Mesodermal cell (in vitro differentiated cells): ENCODE results near the gene GYS2. TPM values are rescaled to one million over a fixed set of nuclear protein-coding genes. Genes with fewer than 3 reads are reported as not detected.
"Not testable (repeated sequence)": the region's sequence is repeated elsewhere in the genome, so short reads cannot be mapped to it uniquely, and the experiment has no call there.

Experiments
- H3K27ac ChIP-seq: 2 replicates; pipeline ENCODE4 v1.7.0; 2013; ENCODE audit warnings: mild to moderate bottlenecking, low read depth, low read length, moderate library complexity; ENCODE audit not compliant: severe bottlenecking
- H3K36me3 ChIP-seq: 2 replicates; pipeline ENCODE4 v1.7.1; 2013; ENCODE audit warnings: mild to moderate bottlenecking, low read length, moderate library complexity; ENCODE audit not compliant: control insufficient read depth, insufficient read depth
- H3K4me1 ChIP-seq: one replicate; pipeline ENCODE4 v1.7.1; 2013; ENCODE audit warnings: mild to moderate bottlenecking, low read length; ENCODE audit not compliant: insufficient read depth, control insufficient read depth, poor library complexity, severe bottlenecking
- H3K4me3 ChIP-seq: 2 replicates; pipeline ENCODE4 v1.7.0; 2013; ENCODE audit warnings: low read length, control low read depth, mild to moderate bottlenecking; ENCODE audit not compliant: insufficient read depth, poor library complexity, severe bottlenecking; ENCODE audit errors: extremely low read depth
- H3K9me3 ChIP-seq: 2 replicates; pipeline ENCODE4 v1.7.1; 2013; ENCODE audit warnings: mild to moderate bottlenecking, low read length, moderate library complexity; ENCODE audit not compliant: control insufficient read depth
- WGBS, 2 experiments: methylation state at CpG; one replicate each; pipeline ENCODE4 v1.1.5; 2013; ENCODE audit warnings: missing lambda C conversion rate in 2 of 2; ENCODE audit not compliant: insufficient coverage in 2 of 2; 5-methylcytosine and 5-hydroxymethylcytosine counted together
- polyA plus RNA-seq, 2 experiments: library from polyadenylated mRNA; stranded (reverse); fragments of 50-300 nt; gene quantifications; one replicate each; pipeline ENCODE4 v1.2.3, GENCODE V29; 2013

Gene GYS2
- polyA plus RNA-seq (2013, experiment 1 of 2), result not detected
- polyA plus RNA-seq (2013, experiment 2 of 2), result not detected

GRCh38 chr12:21604245-21605101, at the start of gene GYS2:
Gene GYS2, minus strand, starts transcription at chr12:21604847. Its CDS starts 255 bp downstream, at chr12:21604592.
- WGBS, 2 experiments, result 60 to 70% methylated on average over 1 to 3 of the region's 7 CpGs
- H3K27ac ChIP-seq, result no peak within 1 kb of the TSS
- no peaks in the 10 kb centered on the region for H3K4me1 ChIP-seq
- H3K4me3 ChIP-seq, result no peak within 1 kb of the TSS
- no peaks in the 10 kb centered on the region for H3K36me3 ChIP-seq
- H3K9me3 ChIP-seq, result no peaks in the 10 kb centered on the region

GRCh38 chr12:21651821-21652220, 47.2 kb upstream of the GYS2 start:
- H3K9me3 ChIP-seq, result no peaks in the 10 kb centered on the region
- H3K27ac ChIP-seq, result no peak overlapping the region
- no CpG with 5 or more reads among the region's 1 CpG for WGBS, 2 experiments
- H3K36me3 ChIP-seq, result peaks cover 77% of the 10 kb centered on the region
- H3K4me1 ChIP-seq, result peaks cover 18% of the 10 kb centered on the region
- no peak overlapping the region for H3K4me3 ChIP-seq

GRCh38 chr12:21650997-21651396, 46.4 kb upstream of the GYS2 start:
- peaks cover 84% of the 10 kb centered on the region for H3K36me3 ChIP-seq
- no peaks in the 10 kb centered on the region for H3K9me3 ChIP-seq
- H3K4me1 ChIP-seq, result peaks cover 26% of the 10 kb centered on the region
- H3K4me3 ChIP-seq, result no peak overlapping the region
- WGBS, 2 experiments, result 83 to 100% methylated on average over 1 of the region's 1 CpG
- no peak overlapping the region for H3K27ac ChIP-seq

- H3K4me1 ChIP-seq, result peaks cover 31% of the 10 kb centered on the region
- no peaks in the 10 kb centered on the region for H3K9me3 ChIP-seq
- peaks cover 83% of the 10 kb centered on the region for H3K36me3 ChIP-seq
- no peak overlapping the region for H3K27ac ChIP-seq
- WGBS, 2 experiments, result no CpG with 5 or more reads among the region's 3 CpGs
- H3K4me3 ChIP-seq, result no peak overlapping the region
Measured at GRCh38 chr12:21649034-21649433, 44.4 kb upstream of the GYS2 start.

DNA sequence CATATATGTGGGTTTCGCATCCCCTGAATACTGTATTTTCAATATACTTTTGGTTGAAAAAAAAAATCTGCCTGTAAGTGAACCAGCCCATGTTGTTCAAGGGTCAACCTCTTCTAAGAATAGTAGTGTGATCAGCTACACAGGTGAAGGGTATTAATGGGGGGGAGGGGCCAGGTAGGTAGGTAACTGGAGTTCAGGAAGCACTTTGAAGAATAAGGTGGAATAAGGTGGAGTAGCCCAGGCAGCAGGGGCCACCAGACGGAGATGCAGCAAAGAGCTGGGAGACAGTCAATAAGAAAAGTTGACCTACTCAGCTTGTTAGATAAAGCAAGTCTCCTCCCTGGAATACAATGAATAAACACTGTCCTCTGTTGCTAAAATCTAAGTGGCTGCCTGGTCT, 43.7 kb upstream of the GYS2 start:
- no peak overlapping the region for H3K4me3 ChIP-seq
- whole genome bisulfite sequencing, 2 experiments, result 86 to 92% methylated on average over 1 of the region's 2 CpGs
- no peak overlapping the region for H3K27ac ChIP-seq
- peaks cover 84% of the 10 kb centered on the region for H3K36me3 ChIP-seq
- H3K9me3 ChIP-seq, result no peaks in the 10 kb centered on the region
- H3K4me1 ChIP-seq, result peaks cover 31% of the 10 kb centered on the region

GRCh38 chr12:21647179-21647578, 42.5 kb upstream of the GYS2 start:
- Histone ChIP-seq H3K4me1 (peaks cover 37% of the 10 kb centered on the region), H3K27ac (no peak overlapping the region), H3K9me3 (no peaks in the 10 kb centered on the region), H3K4me3 (no peak overlapping the region), H3K36me3 (peaks cover 83% of the 10 kb centered on the region)

- Histone ChIP-seq H3K36me3 (peaks cover 79% of the 10 kb centered on the region), H3K4me1 (peaks cover 31% of the 10 kb centered on the region)
- WGBS, 2 experiments, result 62% methylated on average over 2 of the region's 7 CpGs; no CpG with 5 or more reads in 1 of the 2 experiments
- not testable (repeated sequence) for H3K9me3 ChIP-seq, H3K4me3 ChIP-seq, H3K27ac ChIP-seq
Measured at GRCh38 chr12:21645041-21645500, 40.4 kb upstream of the GYS2 start.

GRCh38 chr12:21644516-21644915, 39.9 kb upstream of the GYS2 start:
- Histone ChIP-seq H3K36me3 (peaks cover 75% of the 10 kb centered on the region), H3K4me3 (no peak overlapping the region), H3K9me3 (no peaks in the 10 kb centered on the region), H3K4me1 (peaks cover 31% of the 10 kb centered on the region), H3K27ac (no peak overlapping the region)
- WGBS, 2 experiments, result 100% methylated on average over 1 to 2 of the region's 4 CpGs

DNA sequence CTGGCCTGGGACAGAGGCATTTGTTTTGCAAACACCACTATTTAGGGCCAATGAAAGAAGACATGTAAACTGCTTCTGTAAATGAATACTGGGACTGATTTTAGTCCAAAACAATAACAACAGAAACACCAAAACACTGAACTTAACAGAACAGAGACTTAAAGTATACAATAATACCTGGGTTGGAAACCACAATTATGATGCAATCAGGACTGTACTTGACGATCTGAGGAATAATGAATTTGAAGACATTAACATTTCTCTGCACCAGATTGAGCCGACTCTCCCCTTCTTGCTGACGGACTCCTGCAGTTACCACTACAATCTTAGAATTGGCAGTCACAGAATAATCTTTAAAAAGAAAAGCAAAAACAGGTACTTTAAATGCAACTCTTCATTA, 39.1 kb upstream of the GYS2 start:
- 69 to 87% methylated on average over 2 to 3 of the region's 3 CpGs for WGBS, 2 experiments
- H3K36me3 ChIP-seq, result peaks cover 71% of the 10 kb centered on the region
- no peak overlapping the region for H3K27ac ChIP-seq
- no peaks in the 10 kb centered on the region for H3K9me3 ChIP-seq
- H3K4me1 ChIP-seq, result peaks cover 31% of the 10 kb centered on the region
- no peak overlapping the region for H3K4me3 ChIP-seq

- Histone ChIP-seq H3K36me3 (peaks cover 71% of the 10 kb centered on the region), H3K4me3 (no peak overlapping the region), H3K4me1 (peaks cover 28% of the 10 kb centered on the region), H3K27ac (no peak overlapping the region), H3K9me3 (no peaks in the 10 kb centered on the region)
- WGBS, 2 experiments, result no CpG with 5 or more reads among the region's 1 CpG
Measured at GRCh38 chr12:21642707-21643389, 38.2 kb upstream of the GYS2 start.
